Psoas muscle (tissue), 8 donors: ENCODE results near the gene NSMF. TPM values are rescaled to one million over a fixed set of nuclear protein-coding genes. Genes with fewer than 3 reads are reported as not detected.

Source experiments
- ATAC-seq, 4 donors: fragments of 200-7000 bp; cut with Tn5 transposase; one replicate each; pipeline ENCODE4 v1.9.1; 2020; ENCODE audit warnings: moderate library complexity in 3 of 4, mild to moderate bottlenecking in 2 of 4
- DNase-seq, 2 donors: peaks; one replicate each; pipeline ENCODE4 v3.0.0-alpha.2; 2020
- H3K27ac ChIP-seq: fragments of 200-600 bp; one replicate; pipeline ENCODE4 v1.8.0; 2022
- H3K27me3 ChIP-seq, 3 donors: fragments of 200-600 bp in 1 of 3; one replicate each; pipeline versions ENCODE4 v1.6.1 to v1.8.0; 2013 to 2022; ENCODE audit warnings: low read length in 2 of 3, mild to moderate bottlenecking in 2 of 3, moderate library complexity in 1 of 3; ENCODE audit not compliant: insufficient read depth in 3 of 3
- H3K36me3 ChIP-seq, 2 donors: fragments of 200-600 bp in 1 of 2; one replicate each; pipeline versions ENCODE4 v1.6.1 to v1.8.0; 2013 to 2022; ENCODE audit warnings: low read depth in 1 of 2, mild to moderate bottlenecking in 1 of 2, moderate library complexity in 1 of 2; ENCODE audit not compliant: insufficient read depth in 1 of 2
- H3K4me1 ChIP-seq: fragments of 200-600 bp; one replicate; pipeline ENCODE4 v1.8.0; 2022
- H3K4me3 ChIP-seq: fragments of 200-600 bp; one replicate; pipeline ENCODE4 v1.8.0; 2022; ENCODE audit warnings: mild to moderate bottlenecking
- H3K9me3 ChIP-seq: fragments of 200-600 bp; one replicate; pipeline ENCODE4 v1.8.0; 2022
- WGBS, 3 donors: extraction: QIAGEN DNeasy Blood & Tissue Kit; methylation state at CpG; one replicate each; pipeline versions ENCODE4 v1.1.6 to v1.1.7; 2013; 5-methylcytosine and 5-hydroxymethylcytosine counted together
- intact Hi-C, 2 donors: fragments of 100-400 bp; cut with DNase I; formaldehyde crosslinking; loops; one replicate each; pipeline versions ENCODE4 v1.11.0 to v1.14.2; 2022
- polyA plus RNA-seq, 3 donors: library from polyadenylated mRNA; stranded (reverse); fragments of 200-250 nt; gene quantifications; one replicate each; pipeline ENCODE4 v1.2.3, GENCODE V29; 2013
- total RNA-seq, 4 donors: library from RNA; stranded (reverse); fragmentation: NEBNext Ultra II Directional in 2 of 4; extraction: Animal tissue kit (Norgen Biotek cat#: 25700) in 2 of 4; gene quantifications; one replicate each; pipeline versions ENCODE4 v1.2.1 to v1.2.4, GENCODE V29; 2021 to 2023
- TF ChIP-seq, protein P1 (sequence below): fragments of 200-600 bp; IDR thresholded peaks from one replicate; pipeline ENCODE4 v1.8.0; 2022; ENCODE audit warnings: antibody characterized with exemption
- donor health status: healthy with polysubstance abuse.
- donor health status: DM: no; HTN: no; CAD: no; lungs with moderate emphysema.
- donor health status: Bipolar disorder and iron deficiency.
- donor health status: healthy.
- donor health status: DM: yes; HTN: yes; CAD: no.
- donor health status: DM: no; HTN: no; CAD: no.
- donor health status: DM: no; HTN: no; CAD: no.
- donor health status: DM: yes; HTN: yes; CAD: no.

NSMF gene
- total and polyA plus RNA-seq, 7 donors, result 4.8 to 11.2 (median 6.4) TPM

DNA sequence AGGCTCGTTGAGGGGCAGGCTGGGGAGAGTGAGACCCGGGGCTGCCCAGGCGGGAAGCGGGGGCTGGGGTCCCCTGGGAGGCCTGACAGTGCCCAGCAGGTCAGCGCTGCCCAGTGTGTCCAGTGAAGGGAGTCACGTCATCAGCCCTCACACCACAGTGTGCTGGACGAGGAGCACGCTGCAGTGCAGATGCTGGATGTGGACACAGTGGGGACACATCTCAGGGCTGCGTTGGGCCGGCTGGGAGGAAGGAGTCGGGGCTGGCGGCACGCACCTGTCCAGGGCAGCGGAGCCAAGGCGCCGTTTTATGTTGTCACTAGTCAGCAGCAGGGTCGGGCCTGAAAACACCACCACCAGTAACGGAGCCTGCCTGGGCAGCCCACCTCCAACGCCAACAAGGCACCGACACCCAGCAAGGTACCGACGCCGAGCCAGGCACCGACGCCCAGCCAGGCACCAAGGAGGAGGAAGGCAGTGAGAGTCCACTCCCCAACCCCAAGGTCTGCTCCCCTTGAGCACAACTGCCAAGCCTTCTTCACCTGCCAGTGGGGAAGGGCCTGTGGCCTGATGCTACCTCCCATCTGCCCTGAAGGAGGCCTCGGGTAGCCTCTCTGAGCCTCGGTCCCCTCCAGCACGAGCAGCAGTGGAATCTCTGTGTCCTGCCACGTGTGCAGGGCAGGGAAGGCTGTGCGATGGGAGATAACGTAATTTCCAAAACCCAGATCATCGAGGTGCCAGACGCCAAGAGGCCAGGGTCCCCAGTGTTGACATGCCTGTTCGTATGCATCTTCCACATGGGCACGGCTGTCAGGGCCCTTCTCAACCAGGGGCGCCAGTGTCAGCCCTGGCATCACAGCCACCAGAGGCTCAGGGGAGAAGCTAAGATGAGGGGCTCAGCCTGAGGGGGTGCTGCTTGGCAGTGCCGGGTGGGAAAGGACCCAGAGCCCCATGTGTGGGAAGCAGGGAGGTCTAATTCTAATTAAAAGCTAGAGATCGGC lies 21.9 kb upstream of the NSMF start:
- ATAC-seq, result no peak
- Histone ChIP-seq H3K27ac (no peak overlapping the region), H3K9me3 (peaks cover under 1% of the 10 kb centered on the region), H3K36me3 (peaks cover 0 to 35% of the 10 kb centered on the region in 2 donors), H3K27me3 (no peaks in the 10 kb centered on the region), H3K4me1 (no peaks in the 10 kb centered on the region), H3K4me3 (no peak overlapping the region)
- intact Hi-C loops, result no loop called here
- TF ChIP-seq, protein P1, sequence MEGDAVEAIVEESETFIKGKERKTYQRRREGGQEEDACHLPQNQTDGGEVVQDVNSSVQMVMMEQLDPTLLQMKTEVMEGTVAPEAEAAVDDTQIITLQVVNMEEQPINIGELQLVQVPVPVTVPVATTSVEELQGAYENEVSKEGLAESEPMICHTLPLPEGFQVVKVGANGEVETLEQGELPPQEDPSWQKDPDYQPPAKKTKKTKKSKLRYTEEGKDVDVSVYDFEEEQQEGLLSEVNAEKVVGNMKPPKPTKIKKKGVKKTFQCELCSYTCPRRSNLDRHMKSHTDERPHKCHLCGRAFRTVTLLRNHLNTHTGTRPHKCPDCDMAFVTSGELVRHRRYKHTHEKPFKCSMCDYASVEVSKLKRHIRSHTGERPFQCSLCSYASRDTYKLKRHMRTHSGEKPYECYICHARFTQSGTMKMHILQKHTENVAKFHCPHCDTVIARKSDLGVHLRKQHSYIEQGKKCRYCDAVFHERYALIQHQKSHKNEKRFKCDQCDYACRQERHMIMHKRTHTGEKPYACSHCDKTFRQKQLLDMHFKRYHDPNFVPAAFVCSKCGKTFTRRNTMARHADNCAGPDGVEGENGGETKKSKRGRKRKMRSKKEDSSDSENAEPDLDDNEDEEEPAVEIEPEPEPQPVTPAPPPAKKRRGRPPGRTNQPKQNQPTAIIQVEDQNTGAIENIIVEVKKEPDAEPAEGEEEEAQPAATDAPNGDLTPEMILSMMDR, result no peak
- DNase-seq, result peak in 1 of 2 donors; percentile 36
- 92% methylated on average over 37 to 38 of the region's 38 CpGs for WGBS, 3 donors

DNA sequence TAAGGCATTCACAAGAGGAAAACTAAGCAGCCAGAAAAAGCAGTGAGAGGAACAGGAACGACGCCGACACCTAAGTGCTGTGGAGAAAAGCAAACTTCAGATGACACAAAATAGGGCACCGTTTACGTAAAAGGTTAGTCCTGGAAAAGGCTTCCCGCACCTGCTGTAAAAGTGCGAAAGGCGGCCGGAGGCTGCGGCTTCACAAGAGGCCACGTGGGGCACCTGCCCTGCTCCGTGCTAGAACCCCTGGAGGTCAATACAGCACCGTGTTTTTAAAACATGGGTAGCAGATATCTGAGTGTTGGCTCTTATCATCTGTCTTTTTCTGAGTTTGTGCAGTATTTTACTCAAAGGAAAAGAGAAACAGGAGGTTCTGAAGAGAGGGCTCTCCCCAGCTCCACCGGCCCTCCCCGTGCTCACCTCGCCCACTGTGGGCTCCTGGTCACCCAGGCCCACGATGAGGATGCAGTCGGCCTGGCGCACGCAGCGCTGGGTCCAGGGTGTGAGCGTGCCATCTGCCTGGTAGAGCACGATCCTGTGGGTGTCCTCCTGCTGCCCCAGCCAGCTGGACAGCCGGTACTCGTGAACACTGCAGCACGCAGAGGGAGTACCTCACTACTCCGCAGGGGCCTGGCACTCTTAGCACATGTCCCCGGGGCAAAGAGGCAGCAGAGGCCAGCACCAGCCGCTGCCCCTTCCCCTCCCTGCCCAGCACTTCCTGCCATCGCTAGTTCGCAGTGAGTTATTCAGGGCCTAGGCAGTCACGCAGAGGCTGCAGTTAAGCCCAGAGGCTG lies 21.0 kb upstream of the NSMF start:
- Histone ChIP-seq H3K27ac (no peak overlapping the region), H3K4me3 (no peak overlapping the region), H3K9me3 (peaks cover 9% of the 10 kb centered on the region), H3K36me3 (peaks cover 0 to 41% of the 10 kb centered on the region in 2 donors), H3K4me1 (no peaks in the 10 kb centered on the region), H3K27me3 (no peaks in the 10 kb centered on the region)
- WGBS, 3 donors, result 84 to 88% (median 87%) methylated on average over 32 of the region's 32 CpGs
- DNase-seq, result peak in 1 of 2 donors; percentile 50
- intact Hi-C loops, result no loop called here
- no peak for ATAC-seq
- TF ChIP-seq, protein P1, result no peak

DNA sequence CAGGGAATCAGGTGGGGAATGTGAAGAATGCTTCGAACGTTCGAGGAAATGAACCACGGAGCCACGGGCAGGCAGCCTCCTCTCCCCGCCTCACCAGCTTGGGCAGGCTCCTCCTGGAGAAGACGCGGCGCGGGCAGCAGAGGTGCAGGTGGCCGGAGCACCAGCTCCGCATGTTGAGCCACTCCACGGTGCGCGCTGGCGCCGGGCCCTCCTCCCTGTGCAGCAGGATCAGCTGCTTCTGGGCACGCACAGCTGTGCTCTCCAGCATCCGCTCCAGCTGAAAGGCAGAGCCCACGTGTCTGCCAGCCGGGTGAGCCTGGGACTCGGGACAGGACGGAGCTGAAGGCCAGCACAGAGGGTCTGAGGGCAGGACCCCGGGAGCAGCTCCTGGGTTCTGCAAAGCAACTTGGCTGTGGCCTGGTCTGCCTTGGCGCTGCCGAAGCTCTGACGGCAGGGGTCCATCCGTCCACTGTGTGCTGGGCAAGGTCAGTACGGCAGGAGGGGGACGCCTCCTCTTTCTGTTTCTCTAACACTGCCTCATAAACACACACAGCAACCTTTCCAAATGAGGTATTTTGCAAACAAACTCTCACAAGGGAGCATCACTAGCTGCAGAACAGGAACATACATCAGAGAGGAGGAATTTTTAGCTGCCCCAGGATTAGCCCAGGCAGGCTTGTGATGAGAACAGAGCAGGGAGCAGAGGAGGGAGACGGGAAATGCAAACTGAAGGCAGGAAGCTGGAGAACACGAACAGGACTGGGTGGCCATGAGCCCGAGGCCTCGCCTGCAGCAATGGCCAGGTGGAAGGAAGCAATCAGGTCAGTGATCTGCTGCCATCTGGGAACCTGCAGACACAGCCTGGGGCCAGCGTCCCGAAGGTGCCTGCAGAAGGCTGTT lies 20.1 kb upstream of the NSMF start:
- WGBS, 3 donors, result 45 to 48% (median 48%) methylated on average over 28 to 36 of the region's 36 CpGs
- DNase-seq, result peak in 1 of 2 donors; percentile 46

DNA sequence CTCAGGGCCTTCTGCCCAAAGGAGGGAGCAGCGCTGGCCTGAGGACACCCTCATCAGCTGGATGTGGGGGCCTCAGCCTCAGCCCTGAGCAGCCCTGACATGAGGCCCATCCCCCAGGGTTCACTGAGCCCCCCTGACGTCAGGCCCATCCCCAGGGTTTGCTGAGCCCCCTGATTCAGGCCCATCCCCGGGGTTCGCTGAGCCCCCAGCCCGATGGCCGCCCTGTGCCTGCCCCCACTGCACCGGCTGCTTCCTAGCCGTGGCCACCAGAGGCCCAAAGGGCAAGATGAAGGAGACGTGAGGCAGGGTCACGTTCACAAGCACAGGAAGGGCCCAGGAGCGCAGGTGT lies 19.5 kb upstream of the NSMF start:
- ATAC-seq (no peak), DNase-seq (peak in 1 of 2 donors; percentile 42)
- H3K27ac ChIP-seq, result no peak overlapping the region
- H3K4me3 ChIP-seq, result no peak overlapping the region
- peaks cover 11% of the 10 kb centered on the region for H3K9me3 ChIP-seq
- H3K27me3 ChIP-seq, result no peaks in the 10 kb centered on the region
- TF ChIP-seq, protein P1, result no peak
- 67 to 76% (median 70%) methylated on average over 11 of the region's 11 CpGs for WGBS, 3 donors
- intact Hi-C loops, result no loop called here
- H3K36me3 ChIP-seq, result peaks cover 0 to 41% of the 10 kb centered on the region in 2 donors
- no peaks in the 10 kb centered on the region for H3K4me1 ChIP-seq

More for the DNA sequence above, 20.1 kb upstream of the NSMF start:
- Histone ChIP-seq H3K4me3 (no peak overlapping the region), H3K4me1 (no peaks in the 10 kb centered on the region), H3K27ac (no peak overlapping the region), H3K36me3 (peaks cover 0 to 41% of the 10 kb centered on the region in 2 donors), H3K9me3 (peaks cover 11% of the 10 kb centered on the region), H3K27me3 (no peaks in the 10 kb centered on the region)
- intact Hi-C loops, result no loop called here
- TF ChIP-seq, protein P1, result no peak
- ATAC-seq, result peak in 3 of 4 donors; percentile 9 to 51 (median 47)
